ENCODE data around the gene LEF1. TPM values are rescaled to one million over a fixed set of nuclear protein-coding genes. Genes with fewer than 3 reads are reported as not detected.

LEF1 gene
- total and polyA plus RNA-seq, 2 donors (not counting 3 experiments of a cell fraction or from before 2014, with no cell fraction given), result 0.46 TPM; not detected in 1

GRCh38 chr4:108092288-108092687, 76.4 kb downstream of the LEF1 start:
- Histone ChIP-seq H3K79me2 (ENCODE audit: control insufficient read depth, insufficient read depth, low read length) (no peaks in the 10 kb centered on the region), H3K9ac (replicated peaks; ENCODE audit: extremely low read depth, insufficient read depth, low read length) (no peak overlapping the region), H3K9me3 (replicated peaks; ENCODE audit: control insufficient read depth, insufficient read depth, low read length) (no peaks in the 10 kb centered on the region), H3K4me2 (ENCODE audit: insufficient read depth, low read length) (no peak overlapping the region), H3K4me1 (ENCODE audit: control insufficient read depth, extremely low read depth, insufficient read depth, low read length) (no peaks in the 10 kb centered on the region), H3K27me3 (ENCODE audit: control insufficient read depth in 2 of 2, insufficient read depth in 2 of 2, low read length in 2 of 2) (peaks cover 0 to 2% of the 10 kb centered on the region in 2 experiments), H3K27ac (ENCODE audit: insufficient read depth, low read depth, low read length) (no peak overlapping the region), H4K20me1 (replicated peaks; ENCODE audit: control insufficient read depth, extremely low read depth, insufficient read depth, low read length) (no peaks in the 10 kb centered on the region), H3K36me3 (ENCODE audit: control insufficient read depth in 2 of 2, extremely low read depth in 1 of 2, insufficient read depth in 2 of 2, low read length in 2 of 2) (no peaks in the 10 kb centered on the region), H3K4me3 (replicated peaks in 1 of 3; ENCODE audit: insufficient read depth in 1 of 3, low read depth in 1 of 3, low read length in 3 of 3) (no peak overlapping the region), H2AFZ (ENCODE audit: low read depth, low read length) (no peak overlapping the region), H3K9me1 (replicated peaks; ENCODE audit: control insufficient read depth, extremely low read depth, insufficient read depth, low read length) (no peaks in the 10 kb centered on the region)
- no TSS peak for BruUV-seq (replicated peaks)
- FAIRE-seq (no peak), DNase-seq (ENCODE audit: low read depth, low spot score) (no peak)
- ChIA-PET CTCF (interaction anchor here (0.7 kb wide), 1 partner anchor 80 kb away, joined by 3 read pairs; no protein-coding TSS in a partner anchor), POLR2A (no interaction called here)
- dilution Hi-C loops (cut with MboI; ENCODE audit: extremely low pct_ligation_motif_present, low sequenced_read_pairs) (no loop called here), intact Hi-C loops (cut with micrococcal nuclease) (no loop called here)
- TF ChIP-seq CTCF (IDR thresholded peaks at IDR 0.05; ENCODE audit: extremely low read depth in 1 of 2, insufficient read depth in 1 of 2, low read depth in 1 of 2, low read length in 2 of 2) (no peak), FOS (IDR thresholded peaks at IDR 0.05; ENCODE audit: borderline replicate concordance, insufficient read depth, low read length) (no peak)

- H3K36me3 ChIP-seq (ENCODE audit: control insufficient read depth in 2 of 2, extremely low read depth in 1 of 2, insufficient read depth in 2 of 2, low read length in 2 of 2), result no peaks in the 10 kb centered on the region
- TF ChIP-seq MAX (IDR thresholded peaks at IDR 0.05; ENCODE audit: insufficient read depth, insufficient read length) (no peak), POLR2A (IDR thresholded peaks at IDR 0.05; ENCODE audit: low read depth, low read length) (no peak), CTCF (IDR thresholded peaks at IDR 0.05; ENCODE audit: extremely low read depth in 1 of 2, insufficient read depth in 1 of 2, low read depth in 1 of 2, low read length in 2 of 2) (no peak), POLR2AphosphoS5 (IDR thresholded peaks at IDR 0.05; ENCODE audit: insufficient read depth, low read depth, low read length) (no peak), EZH2 (IDR thresholded peaks at IDR 0.05; ENCODE audit: borderline replicate concordance, low read depth, low read length, severe bottlenecking) (no peak), GATA2 (IDR thresholded peaks at IDR 0.05; ENCODE audit: insufficient read depth, insufficient read length, low read depth, low read length) (no peak), JUN (IDR thresholded peaks at IDR 0.05; ENCODE audit: borderline replicate concordance, insufficient read depth, insufficient read length, low read depth) (no peak), MYC (IDR thresholded peaks at IDR 0.05; ENCODE audit: low read depth, low read length) (no peak), FOS (IDR thresholded peaks at IDR 0.05; ENCODE audit: borderline replicate concordance, insufficient read depth, low read length) (no peak)
- H2AFZ ChIP-seq (ENCODE audit: low read depth, low read length), result no peak overlapping the region
- no peaks in the 10 kb centered on the region for H3K9me1 ChIP-seq (replicated peaks; ENCODE audit: control insufficient read depth, extremely low read depth, insufficient read depth, low read length)
- intact Hi-C loops (cut with micrococcal nuclease) (no loop called here), dilution Hi-C loops (cut with MboI; ENCODE audit: extremely low pct_ligation_motif_present, low sequenced_read_pairs) (no loop called here)
- ChIA-PET POLR2A (no interaction called here), CTCF (no interaction called here)
- H3K79me2 ChIP-seq (ENCODE audit: control insufficient read depth, insufficient read depth, low read length), result no peaks in the 10 kb centered on the region
- H3K4me3 ChIP-seq (replicated peaks in 1 of 3; ENCODE audit: insufficient read depth in 1 of 3, low read depth in 1 of 3, low read length in 3 of 3), result no peak overlapping the region
- no peak for FAIRE-seq
- no TSS peak for BruUV-seq (replicated peaks)
- H3K27ac ChIP-seq (ENCODE audit: insufficient read depth, low read depth, low read length), result no peak overlapping the region
- no peak overlapping the region for H3K9ac ChIP-seq (replicated peaks; ENCODE audit: extremely low read depth, insufficient read depth, low read length)
- H4K20me1 ChIP-seq (replicated peaks; ENCODE audit: control insufficient read depth, extremely low read depth, insufficient read depth, low read length), result no peaks in the 10 kb centered on the region
- H3K4me1 ChIP-seq (ENCODE audit: control insufficient read depth, extremely low read depth, insufficient read depth, low read length), result no peaks in the 10 kb centered on the region
- H3K4me2 ChIP-seq (ENCODE audit: insufficient read depth, low read length), result no peak overlapping the region
- no peaks in the 10 kb centered on the region for H3K27me3 ChIP-seq (ENCODE audit: control insufficient read depth in 2 of 2, insufficient read depth in 2 of 2, low read length in 2 of 2)
- DNase-seq (ENCODE audit: low read depth, low spot score), result no peak
- H3K9me3 ChIP-seq (replicated peaks; ENCODE audit: control insufficient read depth, insufficient read depth, low read length), result no peaks in the 10 kb centered on the region
These were observed 81.3 kb downstream of the LEF1 start for GRCh38 chr4:108087293-108087967.

Measured in endothelial cell of umbilical vein (primary cell).